Muscle of back (tissue), 13 donors: ENCODE data around the gene DDX59. TPM values are rescaled to one million over a fixed set of nuclear protein-coding genes. Genes with fewer than 3 reads are reported as not detected.
A peak's percentile ranks its signal among the peaks of the same experiment; 100 is the strongest.

ENCODE experiments used
- DNase-seq, 3 donors: peaks; one replicate each; pipeline versions ENCODE4 v3.0.0 to v3.0.0-alpha.2; 2013
- long read RNA-seq, 9 donors: transcript quantifications; one replicate each; lab custom pipeline, GENCODE V29; 2026
- polyA plus RNA-seq, 10 donors: library from polyadenylated mRNA; unstranded; fragments of 120-200 nt; gene quantifications; one replicate each; pipeline ENCODE4 v1.2.1, GENCODE V29; 2013; ENCODE audit not compliant: insufficient read length in 10 of 10

DDX59 gene
- polyA plus RNA-seq, result 10 to 100 TPM; 14.4 to 25.7 (median 19.6) TPM
- long read RNA-seq, donor 1, partial matches to known transcripts, result 0 of 3 reads
- long read RNA-seq, donor 1, other reads (novel, unspliced or antisense), result 0 of 3 reads
- long read RNA-seq, donor 2, result 0 reads
- long read RNA-seq, donor 3, result 0 reads
- long read RNA-seq, donor 4, result 0 reads
- long read RNA-seq, donor 5, result 0 reads
- long read RNA-seq, donor 6, partial matches to known transcripts, result 0 of 2 reads
- long read RNA-seq, donor 6, other reads (novel, unspliced or antisense), result 0 of 2 reads
- long read RNA-seq, donor 7, result 0 reads
- long read RNA-seq, donor 8, result 0 reads
- long read RNA-seq, donor 9, result 0 reads

GRCh38 chr1:200669314-200670241, at the start of gene DDX59:
TSS of gene DDX59 (minus strand) at chr1:200669907. CDS start at chr1:200666740, 3,167 bp downstream.
- peak; percentile 97 to 98 (median 97) for DNase-seq

GRCh38 chr1:200714504-200715187, 44.9 kb upstream of the DDX59 start:
- DNase-seq, result no peak

- DNase-seq, result no peak
These were observed 40.5 kb upstream of the DDX59 start for GRCh38 chr1:200710166-200710565.

- DNase-seq, result no peak
These were observed 39.1 kb upstream of the DDX59 start for GRCh38 chr1:200708769-200709168.

- no peak for DNase-seq
These were observed 38.5 kb upstream of the DDX59 start for GRCh38 chr1:200708161-200708560.

GRCh38 chr1:200707116-200707515, 37.4 kb upstream of the DDX59 start:
- DNase-seq, result no peak

DNA sequence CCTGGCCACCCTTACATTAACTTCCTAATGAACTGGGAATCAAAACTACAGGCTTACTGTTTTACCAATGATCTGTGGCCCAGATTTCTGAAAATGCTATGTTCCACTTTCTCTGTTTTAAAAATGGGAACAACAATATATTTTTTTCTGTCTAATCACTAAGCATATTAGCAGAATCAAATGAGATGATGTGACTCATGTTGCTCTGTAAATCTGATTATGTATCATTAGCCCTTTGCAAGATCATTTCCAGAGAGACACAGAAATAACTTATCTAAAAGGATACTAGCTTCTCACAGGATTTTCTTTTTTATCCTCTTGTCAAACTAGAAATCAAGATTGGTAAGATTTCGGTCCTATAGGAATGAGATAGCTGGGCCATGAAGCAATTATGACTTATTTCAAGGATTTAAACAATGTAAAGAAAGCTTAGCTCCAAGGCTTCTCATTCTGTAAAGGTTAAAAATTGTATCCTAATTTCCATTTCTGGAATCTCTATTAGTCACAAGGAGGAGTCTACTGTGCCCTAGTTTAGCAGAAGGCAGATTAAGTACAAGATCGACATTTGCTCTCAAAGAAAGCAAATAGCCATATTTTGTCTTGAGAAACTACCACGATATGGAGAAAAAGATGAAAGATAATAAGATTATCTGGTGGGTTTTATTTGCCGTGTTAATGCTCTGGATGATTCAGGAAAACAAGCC, 36.6 kb upstream of the DDX59 start:
- DNase-seq, result no peak

DNA sequence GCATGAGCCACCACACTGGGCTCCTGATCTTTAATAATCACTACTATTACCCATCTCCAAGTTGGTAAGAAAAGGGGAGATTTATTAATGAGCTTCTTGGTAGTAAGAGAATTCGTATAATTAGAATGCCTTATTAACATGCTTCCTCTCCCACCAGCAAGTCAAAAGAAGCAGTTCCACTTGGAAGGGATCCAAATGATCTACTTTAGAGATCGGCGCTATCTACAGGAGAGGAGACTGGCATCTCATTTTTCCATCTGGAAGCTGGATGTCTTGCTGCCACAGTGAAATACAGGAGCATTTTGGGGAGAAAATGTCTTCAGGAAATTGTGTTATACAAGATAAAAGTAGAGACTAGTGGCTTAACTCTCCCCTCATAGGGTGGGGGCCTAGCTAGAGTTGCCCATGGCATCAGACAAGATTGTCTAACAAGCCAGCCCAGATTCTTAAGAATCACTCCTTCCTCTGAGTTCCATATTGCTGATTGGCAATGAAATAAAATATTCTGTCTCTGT, 35.3 kb upstream of the DDX59 start:
- DNase-seq, result no peak

DNA sequence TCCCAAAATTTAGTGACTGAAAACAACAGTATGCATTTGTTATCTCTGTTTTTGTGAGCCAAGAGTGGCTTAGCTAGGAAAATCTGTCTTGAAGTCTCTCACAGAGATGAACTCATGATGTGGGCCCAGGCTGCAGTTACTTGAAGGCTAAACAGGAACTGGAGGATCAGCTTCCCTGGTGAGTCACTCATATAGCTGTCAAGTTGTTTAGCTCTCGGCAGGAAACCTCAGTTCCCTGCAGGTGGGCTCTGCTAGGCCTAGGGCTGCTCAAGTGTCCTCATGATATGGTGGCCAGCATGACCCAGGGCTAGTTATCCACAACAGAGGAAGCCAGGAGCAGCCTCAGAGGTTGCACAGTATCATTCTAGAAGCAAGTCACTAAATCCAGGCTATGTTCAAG, 30.2 kb upstream of the DDX59 start:
- DNase-seq, result peak in 1 of 3 donors; percentile 33

DNA sequence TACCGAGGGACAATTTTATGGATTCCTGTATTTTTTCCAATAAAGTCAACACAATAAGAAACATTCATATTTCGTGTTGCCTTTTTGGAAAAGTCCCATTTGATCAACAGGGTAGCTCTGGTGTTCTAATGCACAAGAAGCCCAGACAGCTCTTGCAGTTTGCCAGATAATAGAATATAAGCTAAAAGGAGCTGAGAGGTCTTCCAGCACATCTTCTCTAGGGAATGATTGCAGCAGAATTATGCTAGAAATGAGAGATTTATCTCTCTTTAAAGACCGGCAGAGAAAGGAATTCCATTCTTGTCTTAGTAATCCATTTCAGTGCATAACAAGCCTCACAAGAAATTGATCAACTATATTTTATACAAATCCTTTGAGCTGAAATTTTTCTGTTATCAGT, 25.0 kb upstream of the DDX59 start:
- DNase-seq, result peak in 2 of 3 donors; percentile 15 to 40

- no peak for DNase-seq
These were observed 23.6 kb upstream of the DDX59 start for GRCh38 chr1:200693327-200693726.

DNA sequence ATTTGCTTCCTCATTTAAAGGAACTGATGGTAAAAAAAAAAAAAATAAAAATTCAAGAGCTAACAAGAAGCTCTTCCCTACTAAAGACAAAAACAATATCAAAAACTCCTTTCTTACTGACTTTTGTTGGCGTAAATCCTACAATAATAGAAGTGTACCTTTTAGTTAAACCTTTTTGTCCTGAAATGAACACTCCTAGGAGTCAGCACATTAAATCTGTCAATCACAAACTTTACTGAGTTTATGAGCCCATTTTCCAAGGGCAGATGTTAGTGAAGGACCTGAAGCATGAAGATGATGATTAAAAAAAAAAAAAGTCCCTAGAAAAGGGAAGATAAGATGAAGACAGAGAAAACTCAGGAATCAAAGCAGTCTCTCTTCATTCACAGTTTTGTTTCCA, 22.6 kb upstream of the DDX59 start:
- no peak for DNase-seq

- DNase-seq, result no peak
These were observed 16.9 kb upstream of the DDX59 start for GRCh38 chr1:200686620-200687019.

- no peak for DNase-seq
These were observed 14.3 kb upstream of the DDX59 start for GRCh38 chr1:200684015-200684414.

DNA sequence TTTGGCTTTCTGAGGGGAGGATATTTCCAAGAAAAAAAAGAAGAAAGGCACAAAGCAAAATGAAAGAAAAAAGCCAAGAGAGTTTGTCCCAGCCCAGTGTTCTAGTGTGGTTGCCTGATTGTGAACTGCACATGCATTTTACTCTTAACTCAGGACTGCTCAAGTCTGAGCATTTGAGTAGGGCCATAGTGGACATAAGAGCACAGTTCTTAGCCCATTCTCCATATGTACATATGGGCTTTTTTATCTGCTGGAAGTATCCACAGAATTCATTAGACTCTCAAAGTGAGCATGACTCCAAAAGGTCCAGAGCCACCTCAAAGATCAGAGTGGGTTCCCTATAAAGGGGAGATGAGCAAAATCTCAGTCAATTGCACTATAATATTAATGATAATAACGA, 13.6 kb upstream of the DDX59 start:
- DNase-seq, result no peak

- DNase-seq, result no peak
These were observed 11.5 kb upstream of the DDX59 start for GRCh38 chr1:200681231-200681630.

DNA sequence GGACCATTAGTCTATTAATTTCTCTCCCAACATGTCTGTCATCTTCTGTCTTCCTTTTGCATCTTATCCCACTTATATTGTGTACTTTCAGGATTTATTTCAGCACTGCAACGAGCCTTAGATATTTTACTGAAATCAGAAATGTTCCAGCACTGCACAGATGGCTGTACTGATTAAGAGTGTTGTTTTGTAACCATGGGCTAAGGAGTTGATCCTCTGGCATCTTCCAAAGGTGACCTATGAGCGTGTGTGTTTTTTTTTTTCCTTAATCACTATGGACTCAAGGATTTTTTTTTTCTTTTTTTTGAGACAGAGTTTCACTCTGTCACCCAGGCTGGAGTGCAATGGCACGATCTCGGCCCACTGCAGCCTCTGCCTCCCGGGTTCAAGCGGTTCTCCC, 7.1 kb upstream of the DDX59 start:
- DNase-seq, result no peak

DNA sequence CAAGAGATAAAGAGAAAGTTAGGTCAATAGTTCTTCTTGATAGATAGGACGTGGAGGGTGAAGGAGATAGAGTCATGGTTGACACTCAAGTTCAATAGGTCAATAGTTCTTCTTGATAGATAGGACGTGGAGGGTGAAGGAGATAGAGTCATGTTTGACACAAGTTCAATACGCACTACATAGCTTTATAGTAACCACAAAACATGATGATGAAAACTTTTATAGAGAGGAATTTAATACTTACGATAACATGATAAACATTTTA, 5.8 kb upstream of the DDX59 start:
- no peak for DNase-seq

DNA sequence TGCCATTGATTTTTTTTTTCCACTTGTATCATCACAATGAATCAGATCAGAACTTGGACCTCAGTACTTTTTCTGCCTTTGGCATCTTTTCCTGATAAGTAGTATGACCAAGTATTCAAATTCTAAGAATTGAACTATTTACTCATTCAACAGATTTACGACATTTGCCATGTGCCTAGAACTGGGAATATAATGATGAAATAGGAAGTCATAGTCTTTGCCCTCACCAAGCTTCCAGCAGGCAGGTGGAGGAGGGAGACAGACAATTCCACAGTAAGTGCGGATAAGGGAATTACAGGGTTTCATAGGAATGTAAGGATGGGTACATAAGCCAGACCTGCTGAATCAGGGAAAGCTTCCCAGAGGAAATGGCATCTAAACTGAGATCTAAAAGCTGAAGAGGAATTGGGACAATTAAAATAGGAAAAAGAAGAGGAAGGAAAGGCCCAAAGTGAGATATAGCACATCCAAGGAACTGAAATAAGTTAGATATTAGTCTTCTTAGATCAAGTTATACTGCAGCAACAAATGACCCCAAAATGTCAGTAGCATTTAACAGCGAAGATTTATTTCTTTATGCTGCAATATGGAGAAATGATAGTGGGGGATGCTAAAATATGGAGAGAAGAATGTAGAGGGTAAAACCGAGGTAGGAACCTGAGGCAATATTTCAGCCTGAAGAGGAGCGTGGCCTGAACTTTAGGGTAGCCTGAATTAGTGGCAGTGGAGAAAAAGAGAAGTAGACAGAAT, 5.3 kb upstream of the DDX59 start:
- DNase-seq, result no peak

DNA sequence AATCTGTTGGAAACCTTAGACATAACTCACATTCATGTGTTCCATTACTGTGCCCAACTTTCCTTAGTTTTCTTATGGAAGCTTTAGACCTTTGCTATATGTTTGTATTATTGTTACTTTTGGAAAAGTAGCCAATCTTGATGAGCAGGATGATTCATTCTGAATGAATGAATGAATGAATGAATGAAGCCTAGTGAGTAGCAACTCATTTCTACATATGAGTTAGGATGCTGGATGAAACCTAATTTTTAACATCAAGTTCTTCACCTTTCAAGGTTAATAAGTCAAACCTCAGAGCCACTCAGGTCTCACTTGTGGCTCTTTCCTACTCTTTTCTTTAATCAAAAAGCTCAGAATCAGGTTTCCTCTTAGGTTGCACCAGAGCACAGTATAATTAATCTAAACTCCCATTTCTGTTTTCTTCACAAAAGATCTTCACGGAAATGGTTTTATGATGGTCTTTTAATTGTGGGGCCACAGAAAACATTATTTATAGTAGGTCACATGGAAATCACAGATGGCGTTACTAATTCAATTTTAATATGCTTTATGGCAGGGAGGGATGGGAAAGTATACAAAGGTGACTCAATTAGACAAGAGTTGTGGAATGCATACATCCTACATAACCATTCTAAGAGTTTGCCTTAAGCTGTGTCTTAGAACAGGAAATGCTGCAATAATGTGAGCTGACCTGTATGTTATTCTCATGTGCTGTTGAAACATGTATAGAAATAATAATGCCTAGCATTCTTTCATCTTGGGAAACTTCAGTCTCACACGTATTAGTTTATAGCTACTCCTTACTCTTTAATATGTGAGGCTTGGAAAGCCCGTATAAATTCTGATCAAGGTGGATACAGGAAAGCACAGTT, 4.5 kb upstream of the DDX59 start:
- no peak for DNase-seq
